Right ventricle myocardium inferior (tissue), 1 donor: Measurements from ENCODE around the gene TNNC1. TPM values are rescaled to one million over a fixed set of nuclear protein-coding genes. Genes with fewer than 3 reads are reported as not detected.

Experiments
- ATAC-seq: fragments of 200-7000 bp; cut with Tn5 transposase; one replicate; pipeline ENCODE4 v1.9.1; 2020; ENCODE audit warnings: mild to moderate bottlenecking, moderate library complexity
- DNase-seq: peaks from one replicate; pipeline ENCODE4 v3.0.0; 2021; ENCODE audit errors: missing footprints
- intact Hi-C: fragments of 100-400 bp; cut with DNase I; formaldehyde crosslinking; loops from one replicate; pipeline ENCODE4 v1.11.0; 2022
- total RNA-seq: library from RNA; stranded (reverse); fragmentation: NEBNext Ultra II Directional; extraction: Animal tissue kit (Norgen Biotek cat#: 25700); gene quantifications from one replicate; pipeline ENCODE4 v1.2.1, GENCODE V29; 2021
- donor health status: DM: no; HTN: yes; CAD: no; lungs with severe emphysema.

Gene TNNC1
- total RNA-seq, 1 donor from 2014 or later = 9,051 TPM

DNA sequence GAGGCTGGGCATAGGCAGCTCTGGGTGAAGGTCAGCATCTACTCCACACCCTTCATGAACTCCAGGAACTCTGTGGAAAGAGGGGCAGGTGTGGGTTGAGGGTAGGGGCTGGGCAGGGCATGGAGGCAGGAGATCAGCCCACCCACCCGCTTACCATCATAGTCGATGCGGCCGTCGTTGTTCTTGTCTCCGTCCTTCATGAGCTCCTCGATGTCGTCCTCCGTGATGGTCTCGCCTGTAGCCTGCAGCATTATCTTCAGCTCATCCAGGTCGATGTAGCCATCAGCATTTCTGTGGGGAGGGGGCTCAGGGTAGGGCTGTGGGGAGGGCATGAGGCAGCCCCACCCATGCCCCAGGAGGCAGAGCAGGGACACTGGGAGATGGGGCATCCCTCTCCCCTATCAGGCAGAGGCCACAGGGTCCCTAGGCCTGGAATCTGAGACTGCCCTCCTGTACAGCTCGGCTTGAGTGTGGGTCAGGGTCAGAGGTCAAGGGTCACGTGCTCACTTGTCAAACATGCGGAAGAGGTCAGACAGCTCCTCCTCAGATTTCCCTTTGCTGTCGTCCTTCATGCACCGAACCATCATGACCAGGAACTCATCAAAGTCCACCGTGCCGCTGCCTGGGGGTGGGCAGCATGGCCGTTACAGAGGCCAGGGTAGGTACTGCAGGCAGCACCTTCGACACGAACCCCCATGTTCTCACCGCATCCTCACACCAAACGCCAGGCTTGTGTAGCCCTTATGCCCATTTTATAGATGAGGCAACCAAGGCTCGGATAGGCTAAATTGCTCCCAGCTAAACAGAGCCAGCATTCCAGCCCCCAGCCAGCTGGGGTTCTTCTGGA, 2.4 kb downstream of the TNNC1 start:
- no peak for ATAC-seq
- DNase-seq = peak; percentile 62
- intact Hi-C loops = no loop called here

DNA sequence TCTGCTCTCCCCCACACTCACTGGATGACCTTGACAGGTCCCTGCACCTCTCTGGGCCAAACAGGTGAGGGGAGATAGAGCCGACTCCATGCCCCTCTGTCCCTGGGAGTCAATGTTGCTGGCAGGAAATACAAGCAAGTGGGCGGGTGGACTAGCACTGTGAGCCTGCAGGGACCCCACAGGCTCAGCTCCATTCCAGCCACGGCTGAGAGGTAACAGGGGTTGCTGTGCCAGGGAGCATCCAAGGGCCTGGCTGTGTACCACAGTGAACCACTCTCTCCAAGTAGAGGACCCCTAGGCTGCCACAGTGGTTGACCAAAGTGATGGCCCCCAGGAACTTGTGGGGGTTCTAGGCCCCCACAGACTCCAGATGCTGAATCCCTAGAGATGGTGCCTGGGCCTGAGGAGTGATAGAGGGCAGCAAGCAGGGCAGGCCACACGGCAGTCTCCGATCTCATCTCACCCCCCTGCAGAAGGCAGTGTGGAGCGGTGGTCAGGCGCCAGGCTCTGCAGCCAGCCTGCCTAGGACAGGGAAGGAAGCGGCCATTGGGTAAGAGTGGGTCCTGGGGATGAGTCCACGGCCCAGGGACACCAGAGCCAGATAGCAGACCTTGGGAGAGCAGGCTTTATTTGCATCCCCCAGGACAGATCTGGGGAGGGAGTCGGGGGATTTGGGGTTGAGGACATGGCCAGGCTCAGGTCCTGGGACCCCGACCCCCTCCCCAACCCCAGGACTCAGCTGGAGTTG, 3.2 kb downstream of the TNNC1 start:
- no peak for ATAC-seq
- peak; percentile 56 for DNase-seq
- intact Hi-C loops = no loop called here

GRCh38 chr3:52447512-52448355, 6.1 kb downstream of the TNNC1 start:
- DNase-seq (no peak), ATAC-seq (no peak)
- intact Hi-C loops = loop anchor here (1.0 kb wide), 1 partner anchor 19 kb away; no protein-coding TSS in a partner anchor

DNA sequence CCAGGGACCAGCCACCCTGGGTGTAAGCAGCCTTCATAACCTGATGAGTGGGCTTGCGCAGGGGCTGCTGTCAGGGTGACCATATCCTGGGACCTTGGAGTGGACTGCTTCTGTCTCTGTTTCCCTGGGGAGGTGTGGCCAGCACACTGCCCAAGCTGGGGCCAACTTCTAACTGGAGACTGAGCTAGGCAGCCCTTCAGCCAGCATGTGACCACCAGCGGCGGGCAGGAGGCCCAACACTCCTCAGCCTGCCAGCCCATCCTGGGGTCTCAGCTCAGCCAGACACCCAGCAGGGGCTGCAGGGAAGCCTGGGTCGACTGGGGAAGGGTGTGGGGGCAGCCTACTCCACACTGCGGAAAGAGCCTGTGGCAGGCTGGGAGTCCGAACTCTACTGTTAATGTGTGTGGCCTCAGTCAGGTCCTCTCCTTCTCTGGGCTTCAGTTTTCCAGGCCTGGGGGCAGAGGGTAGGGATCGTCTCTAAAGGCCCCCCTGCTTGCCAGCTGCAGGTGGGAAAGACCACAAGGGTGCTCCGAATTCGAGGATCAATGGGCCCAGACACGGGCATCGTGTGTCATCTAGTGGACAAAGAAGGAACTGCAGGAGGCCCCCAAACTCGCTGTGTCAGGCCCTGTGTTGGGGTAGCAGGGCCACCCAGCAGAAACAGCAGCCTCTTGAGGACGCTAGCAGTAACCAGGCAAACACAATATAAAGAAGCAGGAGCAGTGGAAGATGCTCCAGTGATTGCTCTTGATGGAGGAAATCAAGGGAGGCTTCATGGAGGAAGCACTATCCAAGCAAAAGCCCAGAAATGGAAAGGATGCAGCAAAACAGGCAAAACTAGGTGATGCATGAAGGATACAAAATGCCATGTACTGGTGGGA, 7.0 kb downstream of the TNNC1 start:
- intact Hi-C loops = loop anchor here (1.0 kb wide), 1 partner anchor 19 kb away; no protein-coding TSS in a partner anchor
- ATAC-seq (peak; percentile 19), DNase-seq (peak; percentile 86)

GRCh38 chr3:52446042-52446441, 7.8 kb downstream of the TNNC1 start:
- intact Hi-C loops = no loop called here
- ATAC-seq = no peak
- no peak for DNase-seq

GRCh38 chr3:52444860-52445793, 8.7 kb downstream of the TNNC1 start, which contains the start of gene SEMA3G:
Gene SEMA3G (minus strand): TSS chr3:52445103. CDS start chr3:52445027, 76 bp downstream.
- intact Hi-C loops = no loop called here
- ATAC-seq = peak; percentile 66
- peak; percentile 90 for DNase-seq

DNA sequence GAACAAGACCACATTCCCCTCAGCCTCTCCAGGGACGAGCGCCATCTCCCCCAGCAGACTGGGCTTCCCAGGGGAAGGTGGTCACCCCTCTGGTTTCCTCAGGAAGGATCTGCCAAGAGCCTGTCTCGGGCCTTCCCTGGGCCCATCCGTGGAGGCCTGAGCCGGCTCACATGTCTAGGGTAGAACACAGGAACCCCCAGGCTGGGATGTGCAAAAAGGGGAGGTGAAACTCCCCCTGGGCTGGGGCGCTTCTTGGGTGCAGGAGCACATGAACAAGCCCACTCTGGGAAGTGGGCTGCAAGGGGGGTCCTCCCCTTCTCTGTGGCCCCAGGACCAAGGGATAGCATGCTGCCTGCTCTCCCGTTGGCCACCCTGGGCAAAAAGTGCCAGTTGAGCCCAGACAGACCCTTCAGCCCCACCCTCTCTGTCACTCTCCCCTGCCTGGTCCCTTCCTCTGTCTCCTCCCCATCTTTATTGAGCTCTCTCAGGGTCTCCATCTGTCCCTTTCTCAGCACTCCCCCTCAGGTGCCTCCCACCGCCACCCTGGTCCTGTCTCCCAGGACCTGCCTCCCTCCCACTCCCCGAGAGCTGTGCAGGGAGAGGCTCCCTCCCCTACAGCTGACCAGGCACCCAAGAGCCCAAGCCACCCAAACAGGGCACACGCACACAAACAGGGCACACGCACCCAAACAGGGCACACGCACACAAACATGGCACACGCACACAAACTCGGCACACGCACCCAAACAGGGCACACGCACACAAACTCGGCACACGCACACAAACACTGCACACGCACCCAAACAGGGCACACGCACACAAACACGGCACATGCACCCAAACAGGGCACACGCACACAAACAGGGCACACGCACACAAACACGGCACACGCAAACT, 9.8 kb downstream of the TNNC1 start:
- no peak for DNase-seq
- intact Hi-C loops = no loop called here
- no peak for ATAC-seq

DNA sequence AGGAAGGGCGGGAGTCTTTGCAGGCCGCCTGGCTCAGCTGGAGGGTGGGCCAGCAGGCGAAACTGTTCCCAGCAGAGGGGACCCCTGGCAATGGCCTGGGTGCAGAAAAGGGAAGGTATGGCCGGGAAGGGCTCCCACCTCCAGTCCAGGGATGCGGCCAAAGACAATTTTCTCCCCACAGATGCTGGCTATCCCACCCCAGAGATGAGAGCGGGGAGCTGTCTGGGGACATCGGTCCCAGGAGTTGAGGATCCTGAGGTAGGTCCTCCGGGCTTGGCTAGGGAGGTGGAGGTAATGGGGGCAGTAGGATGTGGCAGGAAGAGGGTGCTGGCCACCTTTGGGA, 10.6 kb downstream of the TNNC1 start:
- no peak for ATAC-seq
- no peak for DNase-seq
- intact Hi-C loops = no loop called here

- DNase-seq (no peak), ATAC-seq (no peak)
- intact Hi-C loops = no loop called here
Measured at GRCh38 chr3:52442409-52443267, 11.2 kb downstream of the TNNC1 start.

- intact Hi-C loops = no loop called here
- ATAC-seq (no peak), DNase-seq (no peak)
Measured at GRCh38 chr3:52441772-52442332, 12.0 kb downstream of the TNNC1 start.

- intact Hi-C loops = no loop called here
- no peak for DNase-seq
- ATAC-seq = no peak
Measured at GRCh38 chr3:52441091-52441771, 12.6 kb downstream of the TNNC1 start.

- no peak for ATAC-seq
- DNase-seq = no peak
- intact Hi-C loops = no loop called here
Measured at GRCh38 chr3:52440671-52441070, 13.2 kb downstream of the TNNC1 start.

GRCh38 chr3:52440249-52440551, 13.6 kb downstream of the TNNC1 start:
- intact Hi-C loops = no loop called here
- ATAC-seq (no peak), DNase-seq (no peak)

GRCh38 chr3:52439426-52440248, 14.2 kb downstream of the TNNC1 start:
- no peak for DNase-seq
- ATAC-seq = no peak
- intact Hi-C loops = no loop called here
